ENCODE data around the gene RTP5.

The RTP5 gene

GRCh38 chr2:241863536-241863954 lies 6.0 kb upstream of the RTP5 start:
- TF ChIP-seq REST (IDR thresholded peaks at IDR 0.05; ENCODE audit: low read depth) = no peak
- TF ChIP-seq RAD21 (IDR thresholded peaks at IDR 0.05; ENCODE audit: low read depth) = no peak
- TF ChIP-seq CREB1 (IDR thresholded peaks at IDR 0.05; ENCODE audit: low read depth) = no peak
- no peak for TF ChIP-seq TCF12 (IDR thresholded peaks at IDR 0.05; ENCODE audit: low read depth)
- no peak for TF ChIP-seq EGR1 (IDR thresholded peaks at IDR 0.05)
- no peak for TF ChIP-seq CEBPB (IDR thresholded peaks at IDR 0.05)
- no peak for TF ChIP-seq TEAD4 (IDR thresholded peaks at IDR 0.05)
- no peak for TF ChIP-seq USF1 (IDR thresholded peaks at IDR 0.05)
- TF ChIP-seq NFIC (IDR thresholded peaks at IDR 0.05) = no peak
- TF ChIP-seq TAF1 (IDR thresholded peaks at IDR 0.05; ENCODE audit: low read depth) = no peak
- no peak for TF ChIP-seq EP300 (IDR thresholded peaks at IDR 0.05; ENCODE audit: borderline replicate concordance)
- TF ChIP-seq ZBTB7A (IDR thresholded peaks at IDR 0.05; ENCODE audit: low read depth) = no peak
- TF ChIP-seq FOXM1 (IDR thresholded peaks at IDR 0.05; ENCODE audit: borderline replicate concordance, low read depth) = no peak
- no peak for TF ChIP-seq MAX (IDR thresholded peaks at IDR 0.05)
- no peak for TF ChIP-seq YY1 (IDR thresholded peaks at IDR 0.05; ENCODE audit: low read depth)

GRCh38 chr2:241864168-241864849 lies 5.2 kb upstream of the RTP5 start:
- TF ChIP-seq CEBPB (IDR thresholded peaks at IDR 0.05) (no peak), TEAD4 (IDR thresholded peaks at IDR 0.05) (no peak)

- no peak for TF ChIP-seq FOXM1 (IDR thresholded peaks at IDR 0.05; ENCODE audit: borderline replicate concordance, low read depth)
- no peak for TF ChIP-seq RAD21 (IDR thresholded peaks at IDR 0.05; ENCODE audit: low read depth)
- no peak for TF ChIP-seq EP300 (IDR thresholded peaks at IDR 0.05; ENCODE audit: borderline replicate concordance)
- no peak for TF ChIP-seq USF1 (IDR thresholded peaks at IDR 0.05)
- no peak for TF ChIP-seq TCF12 (IDR thresholded peaks at IDR 0.05; ENCODE audit: low read depth)
- TF ChIP-seq CREB1 (IDR thresholded peaks at IDR 0.05; ENCODE audit: low read depth) = no peak
- no peak for TF ChIP-seq TAF1 (IDR thresholded peaks at IDR 0.05; ENCODE audit: low read depth)
- no peak for TF ChIP-seq MAX (IDR thresholded peaks at IDR 0.05)
- TF ChIP-seq NFIC (IDR thresholded peaks at IDR 0.05) = no peak
- TF ChIP-seq ZBTB7A (IDR thresholded peaks at IDR 0.05; ENCODE audit: low read depth) = no peak
- no peak for TF ChIP-seq REST (IDR thresholded peaks at IDR 0.05; ENCODE audit: low read depth)
- TF ChIP-seq EGR1 (IDR thresholded peaks at IDR 0.05) = no peak
- TF ChIP-seq TEAD4 (IDR thresholded peaks at IDR 0.05) = no peak
- TF ChIP-seq CEBPB (IDR thresholded peaks at IDR 0.05) = no peak
- no peak for TF ChIP-seq YY1 (IDR thresholded peaks at IDR 0.05; ENCODE audit: low read depth)
These were observed 4.7 kb upstream of the RTP5 start for GRCh38 chr2:241864850-241865213.

GRCh38 chr2:241865416-241865956 lies 4.0 kb upstream of the RTP5 start:
- TF ChIP-seq MAX (IDR thresholded peaks at IDR 0.05) (no peak), ZBTB7A (IDR thresholded peaks at IDR 0.05; ENCODE audit: low read depth) (no peak), RAD21 (IDR thresholded peaks at IDR 0.05; ENCODE audit: low read depth) (no peak), FOXM1 (IDR thresholded peaks at IDR 0.05; ENCODE audit: borderline replicate concordance, low read depth) (no peak), REST (IDR thresholded peaks at IDR 0.05; ENCODE audit: low read depth) (no peak), CEBPB (IDR thresholded peaks at IDR 0.05) (no peak), NFIC (IDR thresholded peaks at IDR 0.05) (no peak), EP300 (IDR thresholded peaks at IDR 0.05; ENCODE audit: borderline replicate concordance) (no peak), CREB1 (IDR thresholded peaks at IDR 0.05; ENCODE audit: low read depth) (no peak)

All from Ishikawa (cell line).